Stimulated activated CD8-positive, alpha-beta memory T cell treated with anti-CD3 and anti-CD28 coated beads, Interleukin-15, amount 100 ng/mL, for 4 hours (primary cell): ENCODE measurements around the gene RAB40C.
"Not testable (repeated sequence)": the region's sequence is repeated elsewhere in the genome, so short reads cannot be mapped to it uniquely, and the experiment has no call there.

Source experiments
- DNase-seq, 2 donors: peaks; one replicate each; pipeline ENCODE4 v3.0.0-alpha.2; 2020; ENCODE audit warnings: low read depth in 2 of 2

RAB40C gene

GRCh38 chr16:588889-589657 is 793 bp upstream of the RAB40C start:
- DNase-seq = peak; percentile 95

- no peak for DNase-seq
Observed at GRCh38 chr16:590188-590814, 435 bp downstream of the RAB40C start.

- no peak for DNase-seq
Observed at GRCh38 chr16:590815-591200, 942 bp downstream of the RAB40C start.

GRCh38 chr16:591231-591630 is 1.4 kb downstream of the RAB40C start:
- DNase-seq = no peak

- no peak for DNase-seq
Observed at GRCh38 chr16:591892-592517, 2.1 kb downstream of the RAB40C start.

GRCh38 chr16:592518-593306 is 2.8 kb downstream of the RAB40C start:
- DNase-seq = no peak

GRCh38 chr16:593406-593805 is 3.5 kb downstream of the RAB40C start:
- DNase-seq = no peak

- DNase-seq = no peak
Observed at GRCh38 chr16:593807-594206, 3.9 kb downstream of the RAB40C start.

GRCh38 chr16:595094-595528 is 5.2 kb downstream of the RAB40C start:
- DNase-seq = no peak

- no peak for DNase-seq
Observed at GRCh38 chr16:595942-596735, 6.3 kb downstream of the RAB40C start.

- DNase-seq = no peak
Observed at GRCh38 chr16:596736-597060, 6.8 kb downstream of the RAB40C start.

- not testable (repeated sequence) for DNase-seq
Observed at GRCh38 chr16:597655-598054, 7.8 kb downstream of the RAB40C start.

GRCh38 chr16:598823-599739 is 9.2 kb downstream of the RAB40C start:
- no peak for DNase-seq

GRCh38 chr16:600781-601180 is 10.9 kb downstream of the RAB40C start:
- no peak for DNase-seq

GRCh38 chr16:603933-604332 is 14.1 kb downstream of the RAB40C start:
- DNase-seq = no peak

- DNase-seq = no peak
Observed at GRCh38 chr16:606656-607307, 16.9 kb downstream of the RAB40C start.

- DNase-seq = no peak
Observed at GRCh38 chr16:608019-608418, 18.2 kb downstream of the RAB40C start.

- DNase-seq = no peak
Observed at GRCh38 chr16:609316-609715, 19.4 kb downstream of the RAB40C start.

GRCh38 chr16:609984-610383 is 20.1 kb downstream of the RAB40C start:
- no peak for DNase-seq
